WI38 (cell line): ENCODE data around the gene PDSS2.

Experiments
- H3K4me3 ChIP-seq: 2 replicates; pipeline ENCODE4 v1.5.1; 2011; ENCODE audit warnings: low read depth, mild to moderate bottlenecking, control low read depth, low read length
- TF ChIP-seq, protein P1 (sequence below): IDR thresholded peaks from 2 replicates; pipeline ENCODE4 v1.5.1; 2012; ENCODE audit warnings: low read depth, mild to moderate bottlenecking, control low read depth, low read length

PDSS2 gene

DNA sequence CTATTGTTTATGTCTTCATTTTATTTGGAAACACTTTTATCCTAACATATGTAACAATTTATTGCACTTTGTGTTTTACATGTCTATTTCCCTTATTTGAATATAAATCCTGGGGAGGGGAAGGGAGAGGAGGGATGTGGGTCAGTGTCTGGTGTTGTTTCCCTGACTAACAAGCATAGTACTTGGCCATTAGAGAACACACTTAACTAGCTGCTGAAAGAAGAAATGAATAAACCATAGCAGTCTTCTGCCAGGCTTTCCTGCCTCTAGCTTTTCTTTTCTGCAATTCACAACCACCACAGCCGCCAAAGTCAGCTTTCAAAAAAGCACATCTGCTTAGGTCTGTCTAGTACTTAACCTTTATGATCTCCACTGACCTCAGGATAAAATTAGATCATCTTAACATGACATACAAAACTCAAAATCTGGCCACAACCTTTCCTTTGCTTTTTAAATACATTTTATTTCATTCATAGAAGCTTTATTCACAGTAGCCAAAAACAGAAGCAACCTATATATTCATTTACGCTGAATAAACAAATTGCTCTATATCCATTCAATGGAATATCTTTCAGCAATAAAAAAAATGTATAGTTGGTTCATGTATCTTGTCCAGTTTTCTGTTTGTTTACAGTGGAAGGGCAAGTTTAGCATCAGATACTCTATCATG is 16.3 kb downstream of the PDSS2 start:
- TF ChIP-seq, protein P1, sequence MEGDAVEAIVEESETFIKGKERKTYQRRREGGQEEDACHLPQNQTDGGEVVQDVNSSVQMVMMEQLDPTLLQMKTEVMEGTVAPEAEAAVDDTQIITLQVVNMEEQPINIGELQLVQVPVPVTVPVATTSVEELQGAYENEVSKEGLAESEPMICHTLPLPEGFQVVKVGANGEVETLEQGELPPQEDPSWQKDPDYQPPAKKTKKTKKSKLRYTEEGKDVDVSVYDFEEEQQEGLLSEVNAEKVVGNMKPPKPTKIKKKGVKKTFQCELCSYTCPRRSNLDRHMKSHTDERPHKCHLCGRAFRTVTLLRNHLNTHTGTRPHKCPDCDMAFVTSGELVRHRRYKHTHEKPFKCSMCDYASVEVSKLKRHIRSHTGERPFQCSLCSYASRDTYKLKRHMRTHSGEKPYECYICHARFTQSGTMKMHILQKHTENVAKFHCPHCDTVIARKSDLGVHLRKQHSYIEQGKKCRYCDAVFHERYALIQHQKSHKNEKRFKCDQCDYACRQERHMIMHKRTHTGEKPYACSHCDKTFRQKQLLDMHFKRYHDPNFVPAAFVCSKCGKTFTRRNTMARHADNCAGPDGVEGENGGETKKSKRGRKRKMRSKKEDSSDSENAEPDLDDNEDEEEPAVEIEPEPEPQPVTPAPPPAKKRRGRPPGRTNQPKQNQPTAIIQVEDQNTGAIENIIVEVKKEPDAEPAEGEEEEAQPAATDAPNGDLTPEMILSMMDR: no peak

DNA sequence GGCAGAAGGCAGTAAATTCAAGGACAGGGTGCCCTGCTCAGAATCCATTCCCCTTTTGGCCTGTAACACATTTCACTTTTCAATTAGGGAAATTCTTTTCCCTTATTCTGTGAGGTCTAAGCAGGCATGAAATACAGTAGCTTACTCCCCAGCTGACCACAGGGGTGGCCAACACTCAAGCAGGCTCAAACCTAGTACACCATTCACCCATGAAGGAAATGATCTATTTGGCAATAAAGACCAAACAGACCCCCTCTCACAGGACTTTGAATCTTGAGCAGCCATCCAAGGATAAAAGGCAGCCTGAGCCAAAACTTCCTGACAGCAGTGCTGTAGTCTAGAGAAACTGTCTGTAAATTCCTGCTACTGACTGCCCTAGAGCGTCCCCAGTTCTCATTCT is 17.7 kb downstream of the PDSS2 start:
- TF ChIP-seq, protein P1: no peak
- no peak overlapping the region for H3K4me3 ChIP-seq

More for the DNA sequence above, 16.3 kb downstream of the PDSS2 start:
- H3K4me3 ChIP-seq: no peak overlapping the region

DNA sequence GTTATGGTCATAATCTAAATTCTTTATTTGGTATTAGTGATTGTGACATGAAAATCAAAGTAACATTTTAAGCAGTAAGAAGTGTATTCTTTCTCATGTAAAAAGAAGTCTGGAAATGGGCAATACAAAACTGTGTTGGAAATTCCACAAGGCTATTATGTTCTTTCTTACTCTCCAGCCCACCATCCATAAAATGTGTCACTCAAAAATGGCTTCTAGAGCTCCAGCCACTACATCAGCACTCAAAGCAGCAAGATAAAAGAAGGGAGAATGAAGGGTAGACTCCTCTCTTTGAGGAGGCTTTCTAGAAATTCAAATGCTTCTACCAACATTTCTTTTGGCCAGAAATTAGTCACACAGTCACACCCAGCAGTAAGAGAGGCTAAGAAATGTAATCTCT is 18.4 kb downstream of the PDSS2 start:
- no peak overlapping the region for H3K4me3 ChIP-seq
- TF ChIP-seq, protein P1: no peak

DNA sequence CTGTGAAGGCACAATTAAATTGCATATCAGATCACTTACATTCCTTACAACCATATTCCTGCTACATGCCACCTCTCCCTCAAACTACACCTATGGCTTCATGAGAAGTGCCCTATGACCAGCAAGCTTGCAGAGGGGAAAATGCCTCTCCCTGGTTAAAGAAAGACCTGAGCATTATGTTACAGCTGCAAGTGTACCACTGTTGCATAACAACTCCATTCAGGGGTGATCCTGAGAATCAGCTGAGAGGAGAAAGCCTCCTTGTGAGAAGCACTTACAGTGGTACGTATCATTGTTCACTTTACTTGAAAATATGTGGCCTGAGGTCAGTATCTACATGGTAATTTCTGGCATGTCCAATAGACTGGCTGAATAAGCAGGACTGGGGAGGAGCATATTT is 20.0 kb downstream of the PDSS2 start:
- TF ChIP-seq, protein P1: no peak
- H3K4me3 ChIP-seq: no peak overlapping the region

DNA sequence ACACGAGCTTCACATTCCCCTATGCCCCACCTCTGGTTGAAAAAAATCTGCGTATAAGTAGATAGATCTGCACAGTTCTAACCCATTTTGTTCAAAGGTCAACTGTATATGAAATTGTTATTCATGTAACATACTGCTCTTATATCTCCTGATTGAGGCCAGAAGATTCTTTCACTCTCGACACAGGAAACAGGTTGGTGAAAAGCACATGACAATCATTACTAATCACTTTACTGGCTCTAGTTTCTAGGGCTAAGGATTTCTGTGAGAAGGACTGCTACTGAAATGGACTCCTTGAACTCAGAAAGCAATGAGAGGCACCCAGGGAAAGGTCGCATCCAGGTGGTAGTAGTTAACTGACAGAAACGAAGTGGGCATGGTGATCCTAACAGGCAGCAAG is 21.7 kb downstream of the PDSS2 start:
- no peak overlapping the region for H3K4me3 ChIP-seq
- TF ChIP-seq, protein P1: no peak

DNA sequence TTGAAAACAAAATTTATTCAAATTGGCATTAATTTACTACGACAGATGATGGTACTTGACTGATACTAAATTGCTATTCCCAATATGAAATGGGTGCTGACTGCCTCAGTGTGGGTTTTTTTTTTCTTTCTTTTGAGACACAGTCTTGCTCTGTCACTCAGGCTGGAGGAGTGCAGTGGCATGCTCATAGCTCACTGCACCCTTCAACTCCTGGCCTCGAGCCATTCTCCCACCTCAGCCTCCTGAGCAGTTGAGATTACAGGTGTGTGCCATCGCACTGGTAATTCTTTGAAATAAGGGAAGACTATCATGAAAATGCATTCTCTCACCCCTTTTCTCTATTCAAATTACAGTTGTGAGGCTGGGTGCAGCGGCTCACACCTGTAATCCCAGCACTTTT is 22.5 kb downstream of the PDSS2 start:
- no peak overlapping the region for H3K4me3 ChIP-seq
- TF ChIP-seq, protein P1: no peak

DNA sequence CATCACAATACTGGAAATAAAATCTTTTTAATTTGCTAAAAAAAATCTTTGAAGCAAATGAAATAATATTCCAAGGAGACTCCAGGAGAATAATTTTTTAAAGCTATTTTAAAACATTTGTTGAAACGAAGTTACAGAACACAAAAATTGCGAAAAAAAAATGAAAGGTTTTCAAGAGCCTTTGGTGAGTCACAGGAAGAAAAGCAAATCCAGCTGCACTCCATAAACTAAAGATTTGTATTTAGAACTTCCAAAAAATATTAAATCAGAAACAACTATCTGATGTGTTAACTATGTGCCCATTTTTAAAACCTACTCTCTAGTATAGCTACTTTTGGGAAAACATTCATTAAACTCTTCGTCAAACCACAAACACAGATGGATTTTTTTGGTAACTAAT is 23.6 kb downstream of the PDSS2 start:
- H3K4me3 ChIP-seq: no peak overlapping the region
- TF ChIP-seq, protein P1: no peak
